ENCODE results near the gene LSAMP.

DNA sequence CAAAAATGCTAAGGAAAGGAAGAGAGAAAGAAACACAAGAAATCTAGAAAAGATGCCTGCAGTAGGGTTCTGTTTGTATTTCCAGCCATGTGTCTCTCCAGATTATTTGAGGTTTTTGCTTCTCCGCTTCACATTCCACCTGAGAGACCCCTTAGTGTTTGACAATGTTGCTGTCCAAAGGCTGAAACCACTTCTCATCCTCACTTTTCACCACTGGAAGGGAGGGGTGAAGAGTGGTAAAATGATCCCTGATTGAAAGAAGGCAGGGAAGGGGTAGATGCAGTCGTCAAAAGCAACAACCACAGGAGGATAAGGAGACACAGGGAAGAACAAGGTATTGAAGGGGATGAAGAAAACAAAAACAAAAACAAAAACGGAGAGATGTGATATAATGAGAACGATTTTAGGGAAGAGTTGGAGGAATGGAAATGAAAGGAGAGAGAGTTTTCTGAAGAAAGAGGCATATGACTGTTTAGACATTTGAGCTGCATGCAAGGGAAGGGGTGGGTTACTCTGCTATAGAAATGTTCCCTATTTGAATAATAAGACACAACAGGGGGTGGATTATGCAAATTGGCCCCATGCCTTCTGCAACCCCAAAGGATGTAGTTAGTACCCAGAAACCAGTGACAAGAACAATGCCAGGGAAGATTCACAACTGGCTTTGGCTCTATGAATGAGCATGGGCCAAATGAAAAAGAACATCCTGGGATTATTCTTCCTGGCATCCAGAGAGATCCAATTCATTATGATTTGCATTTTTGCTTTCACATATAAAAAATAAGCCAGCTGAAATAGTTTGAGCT, 586.1 kb downstream of the LSAMP start:
- TF ChIP-seq, protein P1, sequence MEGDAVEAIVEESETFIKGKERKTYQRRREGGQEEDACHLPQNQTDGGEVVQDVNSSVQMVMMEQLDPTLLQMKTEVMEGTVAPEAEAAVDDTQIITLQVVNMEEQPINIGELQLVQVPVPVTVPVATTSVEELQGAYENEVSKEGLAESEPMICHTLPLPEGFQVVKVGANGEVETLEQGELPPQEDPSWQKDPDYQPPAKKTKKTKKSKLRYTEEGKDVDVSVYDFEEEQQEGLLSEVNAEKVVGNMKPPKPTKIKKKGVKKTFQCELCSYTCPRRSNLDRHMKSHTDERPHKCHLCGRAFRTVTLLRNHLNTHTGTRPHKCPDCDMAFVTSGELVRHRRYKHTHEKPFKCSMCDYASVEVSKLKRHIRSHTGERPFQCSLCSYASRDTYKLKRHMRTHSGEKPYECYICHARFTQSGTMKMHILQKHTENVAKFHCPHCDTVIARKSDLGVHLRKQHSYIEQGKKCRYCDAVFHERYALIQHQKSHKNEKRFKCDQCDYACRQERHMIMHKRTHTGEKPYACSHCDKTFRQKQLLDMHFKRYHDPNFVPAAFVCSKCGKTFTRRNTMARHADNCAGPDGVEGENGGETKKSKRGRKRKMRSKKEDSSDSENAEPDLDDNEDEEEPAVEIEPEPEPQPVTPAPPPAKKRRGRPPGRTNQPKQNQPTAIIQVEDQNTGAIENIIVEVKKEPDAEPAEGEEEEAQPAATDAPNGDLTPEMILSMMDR (IDR thresholded peaks at IDR 0.05), result no peak
- no peak for TF ChIP-seq POLR2A (IDR thresholded peaks at IDR 0.05)
